Suppressor macrophage treated with lipopolysaccharide for 1 hour (primary cell): Measurements from ENCODE around the gene GREB1.

Source experiments
- DNase-seq, 3 donors: peaks; one replicate each; pipeline ENCODE4 v3.0.0-alpha.2; 2020 to 2022

The GREB1 gene

GRCh38 chr2:11563784-11564666 lies 30.2 kb downstream of the GREB1 start:
- DNase-seq, result no peak

- peak; percentile 37 to 56 (median 56) for DNase-seq
Observed at GRCh38 chr2:11564816-11565567, 31.1 kb downstream of the GREB1 start.

- no peak for DNase-seq
Observed at GRCh38 chr2:11566383-11566782, 32.5 kb downstream of the GREB1 start.

- no peak for DNase-seq
Observed at GRCh38 chr2:11567631-11568031, 33.8 kb downstream of the GREB1 start.

GRCh38 chr2:11568436-11568835 lies 34.6 kb downstream of the GREB1 start:
- no peak for DNase-seq

- DNase-seq, result no peak
Observed at GRCh38 chr2:11569636-11570035, 35.8 kb downstream of the GREB1 start.

- DNase-seq, result no peak
Observed at GRCh38 chr2:11571170-11571569, 37.3 kb downstream of the GREB1 start.

GRCh38 chr2:11572996-11573395 lies 39.2 kb downstream of the GREB1 start:
- no peak for DNase-seq

DNA sequence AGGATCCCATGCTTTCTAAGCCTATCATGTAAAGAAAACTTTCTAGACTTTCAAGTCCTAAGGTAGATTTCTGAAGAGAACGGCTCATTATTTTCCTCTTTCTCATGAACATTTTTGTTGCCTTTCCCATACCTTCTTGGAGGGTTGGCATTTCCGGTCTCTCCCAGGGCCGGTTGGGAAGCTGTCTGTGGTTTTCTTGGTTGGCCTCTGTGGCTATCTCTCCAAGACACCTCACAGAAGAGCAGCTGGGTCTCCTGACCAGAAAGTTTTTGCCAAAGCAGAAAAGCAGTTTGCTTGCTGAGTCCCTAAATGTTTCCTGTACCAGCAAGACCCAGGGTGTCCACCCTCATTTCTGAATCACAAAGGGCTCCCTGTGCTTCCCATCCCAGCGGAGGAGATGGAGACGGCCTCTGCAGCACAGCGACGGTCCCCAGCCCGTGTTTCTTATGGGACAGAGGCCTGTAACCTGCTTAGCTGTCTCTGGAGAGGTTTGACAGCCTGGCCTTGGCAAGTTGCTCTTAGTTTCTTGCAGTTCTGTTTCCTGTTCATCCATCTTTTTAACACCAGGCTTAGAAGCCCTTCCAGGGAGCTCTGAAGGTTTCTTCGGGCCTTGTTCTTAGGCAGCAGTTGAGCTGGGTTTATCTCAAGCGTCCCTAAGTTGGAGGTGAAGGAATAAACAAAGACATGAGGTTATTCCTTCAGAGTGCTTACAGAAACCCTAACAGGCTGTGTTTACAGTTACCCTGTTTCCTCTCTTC lies 39.8 kb downstream of the GREB1 start:
- DNase-seq, result no peak

GRCh38 chr2:11574176-11575046 lies 40.6 kb downstream of the GREB1 start:
- no peak for DNase-seq

DNA sequence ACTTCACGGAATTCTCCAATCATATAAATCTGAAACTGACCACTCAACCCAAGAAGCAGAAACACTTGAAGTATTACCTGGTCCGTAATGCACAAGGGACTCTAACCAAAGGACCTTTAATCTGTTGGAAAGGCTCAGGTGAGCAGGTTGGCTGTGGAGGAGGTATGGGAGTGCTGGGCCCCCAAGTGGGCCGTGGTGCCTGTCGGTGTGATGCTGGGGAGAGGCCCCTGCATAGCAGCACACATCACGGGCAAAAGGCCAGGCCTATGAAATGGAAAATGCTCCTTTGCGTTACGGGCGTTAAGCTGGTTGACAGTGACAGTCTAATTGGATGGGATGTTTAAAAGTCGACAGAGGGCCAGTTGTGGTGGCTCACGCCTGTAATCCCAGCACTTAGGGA lies 42.6 kb downstream of the GREB1 start:
- no peak for DNase-seq

- DNase-seq, result no peak
Observed at GRCh38 chr2:11577101-11577883, 43.4 kb downstream of the GREB1 start.

DNA sequence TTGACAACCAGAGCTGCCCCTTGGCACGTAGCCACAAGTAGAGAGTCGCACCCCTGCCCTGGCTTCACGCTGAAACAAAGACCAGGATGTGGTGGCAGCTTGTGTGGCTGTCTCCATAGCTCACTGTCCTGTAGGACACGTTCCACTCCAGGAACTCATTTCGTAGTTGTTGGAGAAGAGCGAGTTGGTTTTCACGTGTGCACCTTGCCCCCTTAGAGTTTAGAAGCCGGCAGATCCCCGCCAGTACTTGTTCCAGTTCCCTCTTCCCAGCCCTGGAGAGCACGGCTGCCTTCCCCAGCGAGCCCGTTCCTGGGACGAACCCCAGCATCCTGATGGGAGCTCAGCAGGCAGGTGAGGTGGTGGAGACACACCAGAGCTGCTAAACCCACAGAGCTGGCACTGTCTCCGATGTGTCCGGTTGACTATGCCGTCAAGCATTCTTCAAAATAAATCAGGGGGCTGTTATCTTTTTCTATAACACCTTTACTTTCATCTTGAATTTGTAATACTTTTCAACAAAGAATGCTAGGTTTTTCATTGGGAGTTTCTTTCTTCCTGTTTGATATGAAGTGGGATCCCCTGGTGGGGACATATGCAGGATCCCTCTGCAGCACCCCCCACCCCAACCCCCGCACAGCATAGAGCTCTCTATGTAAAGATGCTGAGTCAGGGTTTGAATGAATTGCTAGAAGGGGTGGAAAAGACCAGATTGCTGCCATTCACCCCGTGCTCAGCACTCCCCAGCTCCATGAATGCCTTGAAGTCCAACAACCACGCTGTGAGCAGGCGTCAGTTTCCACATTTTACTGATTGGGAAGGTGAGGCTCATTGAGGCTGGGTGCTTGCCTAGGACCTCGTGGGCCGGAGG lies 44.5 kb downstream of the GREB1 start:
- DNase-seq, result no peak

DNA sequence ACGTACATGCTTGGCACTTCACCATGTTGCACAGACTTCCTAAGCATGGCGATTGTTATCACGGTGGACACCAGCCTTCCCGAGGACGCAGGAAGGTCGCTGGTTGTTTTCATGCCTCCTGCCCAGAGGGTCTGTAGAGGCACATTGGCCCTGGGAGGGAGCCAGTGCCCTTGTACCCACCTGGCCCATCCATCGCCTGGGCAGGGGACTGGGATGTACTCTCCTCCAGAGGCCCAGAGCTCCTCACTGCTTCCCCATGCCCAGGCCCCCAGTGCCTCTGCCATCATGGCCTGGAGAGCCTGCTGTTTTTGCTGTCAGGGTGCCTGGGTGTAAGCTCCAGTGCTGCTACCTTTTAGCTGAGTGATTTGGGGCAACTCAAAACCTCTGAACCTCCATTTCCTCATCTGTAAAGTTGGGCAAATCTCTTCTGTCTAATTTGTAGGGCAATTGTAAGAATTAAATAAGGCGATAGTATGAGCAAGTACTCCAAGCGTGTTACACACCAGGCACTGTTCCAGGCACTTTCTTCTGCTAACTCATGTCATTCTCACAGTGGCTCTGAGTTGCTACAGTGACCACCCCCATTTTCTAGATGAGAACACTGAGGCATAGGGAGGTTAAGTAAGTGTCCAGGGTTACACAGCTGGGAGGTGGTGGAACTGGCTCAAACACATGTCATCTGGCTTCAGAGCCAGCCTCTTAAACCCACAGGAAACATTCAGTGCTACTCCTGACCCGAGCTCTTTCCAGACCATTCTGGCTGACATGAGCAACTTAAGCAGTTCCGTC lies 45.3 kb downstream of the GREB1 start:
- no peak for DNase-seq

DNA sequence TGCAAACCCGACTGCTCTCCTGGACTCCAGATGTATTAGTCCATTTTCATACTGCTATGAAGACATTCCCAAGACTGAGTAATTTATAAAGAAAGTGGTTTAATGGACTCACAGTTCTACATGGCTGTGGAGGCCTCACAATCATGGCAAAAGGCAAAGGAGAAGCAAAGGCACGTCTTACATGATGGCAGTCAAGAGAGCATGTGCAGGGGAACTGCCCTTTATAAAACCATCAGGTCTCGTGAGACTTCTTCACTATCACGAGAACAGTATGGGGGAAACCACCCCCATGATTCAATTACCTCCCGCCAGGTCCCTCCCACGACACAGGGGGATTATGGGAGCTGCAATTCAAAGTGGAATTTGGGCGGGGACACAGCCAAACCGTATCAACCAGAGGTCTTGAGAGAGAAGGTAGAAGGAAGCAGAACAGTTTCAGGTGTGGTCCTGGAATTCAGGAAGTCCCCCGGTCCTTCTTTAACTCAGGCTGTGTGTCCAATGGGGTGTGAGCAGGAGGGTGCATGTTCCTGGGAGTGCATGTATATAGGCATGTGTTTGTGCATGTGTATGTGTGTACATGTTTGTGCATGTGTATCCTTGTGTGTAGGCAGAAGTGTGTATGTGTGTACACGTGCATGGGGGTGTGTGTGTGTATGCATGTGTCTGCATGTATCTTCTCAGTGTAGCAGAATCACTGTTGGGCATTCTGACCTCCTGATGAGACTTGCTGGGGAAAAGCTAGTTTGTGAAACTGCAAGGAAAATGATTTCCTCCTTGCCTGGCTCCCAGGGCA lies 46.2 kb downstream of the GREB1 start:
- DNase-seq, result no peak

DNA sequence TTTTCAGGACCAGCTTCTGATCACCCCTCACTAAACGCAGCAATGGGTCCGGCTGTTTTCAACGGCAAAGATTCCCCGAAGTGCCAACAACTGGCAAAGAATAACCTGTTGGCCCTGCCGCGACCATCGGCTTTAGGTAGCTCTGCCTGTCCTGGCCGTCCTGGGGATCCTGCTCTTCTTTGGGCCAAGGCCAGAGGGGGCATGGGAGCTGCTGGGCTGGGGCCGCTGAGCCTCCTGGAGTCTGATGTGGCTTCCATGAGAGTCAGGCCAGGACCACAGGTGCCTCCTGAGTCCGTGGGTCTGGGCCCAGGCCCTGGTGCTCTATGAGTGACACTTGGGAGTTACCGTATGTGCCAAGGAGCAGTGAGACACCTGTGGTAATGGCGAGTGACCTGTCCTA lies 46.9 kb downstream of the GREB1 start:
- DNase-seq, result no peak

- no peak for DNase-seq
Observed at GRCh38 chr2:11581124-11581796, 47.4 kb downstream of the GREB1 start.
